NCI-H524 (cell line): Measurements from ENCODE around the gene ASB5.

Experiments used
- DNase-seq, 2 experiments: peaks; one replicate each; lab custom pipeline; 2025; lab: John Stamatoyannopoulos, UW

The ASB5 gene

GRCh38 chr4:176277162-176277904, 8.3 kb upstream of the ASB5 start:
- peak; percentile 22 to 48 for DNase-seq

GRCh38 chr4:176276710-176277109, 7.7 kb upstream of the ASB5 start:
- DNase-seq: no peak

- DNase-seq: no peak
These were observed 5.4 kb upstream of the ASB5 start for GRCh38 chr4:176274441-176274840.

- no peak for DNase-seq
These were observed 4.7 kb upstream of the ASB5 start for GRCh38 chr4:176273736-176274135.

GRCh38 chr4:176272799-176273198, 3.8 kb upstream of the ASB5 start:
- DNase-seq: no peak

- DNase-seq: no peak
These were observed 2.7 kb upstream of the ASB5 start for GRCh38 chr4:176271749-176272148.

GRCh38 chr4:176270669-176271068, 1.6 kb upstream of the ASB5 start:
- peak; percentile 43 to 72 for DNase-seq

- DNase-seq: no peak
These were observed 3.0 kb downstream of the ASB5 start for GRCh38 chr4:176266026-176266425.

- DNase-seq: no peak
These were observed 6.8 kb downstream of the ASB5 start for GRCh38 chr4:176262243-176262642.

GRCh38 chr4:176261481-176261880, 7.5 kb downstream of the ASB5 start:
- DNase-seq: no peak

- no peak for DNase-seq
These were observed 8.0 kb downstream of the ASB5 start for GRCh38 chr4:176261018-176261417.

- no peak for DNase-seq
These were observed 9.5 kb downstream of the ASB5 start for GRCh38 chr4:176259330-176260090.

- no peak for DNase-seq
These were observed 10.9 kb downstream of the ASB5 start for GRCh38 chr4:176258135-176258534.

- DNase-seq: no peak
These were observed 12.1 kb downstream of the ASB5 start for GRCh38 chr4:176256921-176257320.

- no peak for DNase-seq
These were observed 26.2 kb downstream of the ASB5 start for GRCh38 chr4:176242764-176243347.

GRCh38 chr4:176241703-176242102, 27.3 kb downstream of the ASB5 start:
- no peak for DNase-seq

- DNase-seq: peak; percentile 52 to 77
These were observed 30.2 kb downstream of the ASB5 start for GRCh38 chr4:176238826-176239225.

- peak; percentile 14 to 70 for DNase-seq
These were observed 30.8 kb downstream of the ASB5 start for GRCh38 chr4:176238157-176238610.

- no peak for DNase-seq
These were observed 32.1 kb downstream of the ASB5 start for GRCh38 chr4:176236946-176237345.

GRCh38 chr4:176230836-176231235, 38.2 kb downstream of the ASB5 start:
- DNase-seq: no peak

GRCh38 chr4:176229645-176230044, 39.4 kb downstream of the ASB5 start:
- no peak for DNase-seq

- no peak for DNase-seq
These were observed 42.3 kb downstream of the ASB5 start for GRCh38 chr4:176226736-176227135.

- peak; percentile 33 to 72 for DNase-seq
These were observed 45.5 kb downstream of the ASB5 start for GRCh38 chr4:176223561-176223960.
